Putamen (tissue), 1 donor: ENCODE data around the gene LAG3.

Experiments used
- DNase-seq: peaks from one replicate; pipeline ENCODE4 v3.0.0-alpha.2; 2016; ENCODE audit warnings: low spot score

The LAG3 gene

GRCh38 chr12:6753772-6754356 lies 18.5 kb upstream of the LAG3 start:
- DNase-seq: no peak

GRCh38 chr12:6754411-6754810 lies 17.9 kb upstream of the LAG3 start:
- no peak for DNase-seq

DNA sequence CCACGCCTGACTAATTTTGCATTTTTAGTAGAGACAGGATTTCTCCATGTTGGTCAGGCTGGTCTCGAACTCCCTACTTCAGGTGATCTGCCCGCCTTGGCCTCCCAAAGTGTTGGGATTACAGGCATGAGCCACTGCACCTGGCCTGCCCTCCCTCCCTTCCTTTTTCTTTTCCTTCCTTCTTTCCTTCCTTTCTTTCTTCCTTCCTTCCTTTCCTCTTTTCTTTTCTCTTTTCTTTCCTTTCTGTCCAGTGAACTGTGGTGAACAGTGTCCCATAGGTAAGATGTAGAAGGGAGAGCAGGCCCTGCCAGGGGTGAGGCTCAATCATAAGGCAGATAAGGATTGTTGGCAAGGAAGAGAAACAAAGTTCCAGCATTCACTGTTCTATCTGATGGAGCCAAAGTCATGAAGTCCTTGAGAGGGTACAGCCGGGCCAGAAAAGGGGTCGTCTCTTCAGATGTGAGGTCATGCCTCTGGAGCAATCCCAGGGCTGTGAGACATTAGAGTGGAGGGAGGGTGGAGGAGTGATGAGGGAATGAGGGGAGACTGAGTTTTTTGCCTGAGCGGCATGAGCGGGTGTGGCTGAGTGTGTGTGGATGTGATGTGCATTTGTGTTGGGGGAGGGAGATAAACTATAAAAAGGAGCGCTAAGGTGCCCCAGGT lies 15.2 kb upstream of the LAG3 start:
- no peak for DNase-seq

DNA sequence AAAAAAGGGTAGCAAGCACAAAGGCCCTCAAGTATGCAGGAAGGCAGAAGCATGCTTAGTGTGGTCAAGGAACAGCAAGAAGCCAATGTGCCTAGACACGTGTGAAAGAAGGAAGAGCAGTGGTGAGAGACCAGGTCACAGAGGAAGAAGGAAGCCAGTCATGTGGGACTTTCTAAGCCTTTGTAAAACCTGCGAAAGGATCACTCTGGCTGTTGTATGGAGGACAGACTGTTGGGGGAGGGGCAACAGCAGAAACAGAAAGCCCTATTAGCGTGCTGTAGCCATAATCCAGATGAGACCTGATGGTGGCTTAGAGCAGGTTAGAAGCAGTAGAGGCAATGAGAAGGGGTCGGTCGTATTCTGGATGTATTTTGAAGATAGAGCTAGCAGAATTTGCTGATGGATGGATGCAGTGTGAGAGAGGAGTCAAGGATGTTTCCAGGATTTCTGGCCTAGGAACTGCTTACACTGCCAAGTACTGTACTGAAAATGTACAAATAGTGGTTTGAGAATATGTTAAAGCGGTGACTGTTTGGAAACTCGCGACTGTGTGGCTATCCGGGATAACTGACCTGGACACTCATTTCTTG lies 13.7 kb upstream of the LAG3 start:
- no peak for DNase-seq

DNA sequence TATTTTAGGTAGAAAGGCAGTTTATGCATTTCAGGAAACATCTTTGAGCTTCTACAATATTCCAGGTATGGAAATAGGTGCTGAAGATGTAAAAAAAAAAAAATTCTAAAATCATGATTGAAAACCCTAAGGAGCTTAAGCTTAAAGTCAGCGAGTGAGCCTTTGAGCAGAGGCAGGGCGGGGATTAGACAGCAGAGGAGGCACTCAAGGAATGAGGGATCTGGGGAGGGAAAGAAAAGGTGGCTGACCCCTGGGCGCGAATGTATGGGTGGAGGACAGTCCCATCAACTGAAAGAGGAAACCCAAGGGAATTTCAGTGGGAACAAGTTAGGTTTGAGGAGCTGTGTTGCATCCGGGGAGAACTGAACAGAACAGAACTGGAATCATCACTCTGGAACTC lies 12.6 kb upstream of the LAG3 start:
- DNase-seq: no peak

DNA sequence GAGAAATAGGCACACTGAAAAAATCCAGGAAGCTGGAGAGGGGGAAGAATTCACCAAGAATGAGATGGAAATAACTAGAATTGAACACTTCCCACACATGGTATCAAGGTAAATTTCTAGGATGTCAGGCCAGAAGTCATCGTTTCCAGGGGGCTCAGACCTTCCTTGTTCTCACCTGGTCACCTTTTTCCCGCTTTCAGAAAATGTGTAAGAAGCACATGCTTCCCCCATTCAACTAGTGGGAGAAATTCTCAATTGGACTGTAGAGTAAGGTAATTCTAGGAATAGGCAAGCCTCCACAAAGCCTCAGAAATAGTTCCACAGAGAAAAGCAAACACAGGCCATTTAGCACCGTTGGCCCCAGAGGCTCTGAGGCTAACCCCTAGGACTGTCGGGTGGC lies 8.9 kb upstream of the LAG3 start:
- no peak for DNase-seq

DNA sequence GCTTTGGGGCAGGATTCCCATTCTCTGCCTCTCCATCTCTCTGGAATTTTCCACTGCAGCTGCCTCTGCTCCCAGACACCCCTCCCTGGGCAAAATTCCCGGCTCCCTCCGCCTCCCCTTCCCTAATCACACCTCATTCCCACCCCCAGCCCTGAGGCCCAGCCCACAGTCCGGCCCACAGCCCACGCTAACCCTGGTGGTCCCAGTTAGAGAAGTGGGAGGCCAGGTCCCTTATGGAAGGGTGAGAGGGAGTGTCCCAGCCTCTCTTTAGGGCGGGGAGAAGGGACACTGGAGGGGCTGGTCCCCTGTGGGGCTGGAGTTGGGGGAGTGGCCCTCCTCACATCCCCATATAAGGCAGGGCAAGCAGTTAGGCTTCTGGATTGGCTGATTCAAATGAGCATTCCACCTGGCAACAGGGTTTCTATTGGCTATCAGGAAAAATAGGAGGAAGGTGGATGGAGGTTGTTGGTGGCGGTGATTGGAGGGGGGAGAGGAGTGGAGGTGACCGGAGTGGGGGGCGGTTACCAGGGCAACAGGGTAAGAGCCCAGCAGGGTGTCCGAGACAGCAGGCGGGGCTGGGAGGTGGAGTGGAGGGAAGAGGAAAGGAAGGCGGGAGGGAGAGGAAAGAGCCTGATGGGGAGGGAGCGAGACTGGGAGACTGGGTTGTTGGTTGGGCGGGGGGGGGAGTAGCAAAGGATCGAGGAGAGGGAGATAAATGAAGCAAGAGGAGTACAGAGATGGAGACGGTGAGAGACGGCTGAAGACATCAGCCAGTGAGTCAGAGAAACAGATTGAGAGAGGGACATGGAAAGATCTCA lies 8.1 kb upstream of the LAG3 start:
- peak; percentile 95 for DNase-seq

DNA sequence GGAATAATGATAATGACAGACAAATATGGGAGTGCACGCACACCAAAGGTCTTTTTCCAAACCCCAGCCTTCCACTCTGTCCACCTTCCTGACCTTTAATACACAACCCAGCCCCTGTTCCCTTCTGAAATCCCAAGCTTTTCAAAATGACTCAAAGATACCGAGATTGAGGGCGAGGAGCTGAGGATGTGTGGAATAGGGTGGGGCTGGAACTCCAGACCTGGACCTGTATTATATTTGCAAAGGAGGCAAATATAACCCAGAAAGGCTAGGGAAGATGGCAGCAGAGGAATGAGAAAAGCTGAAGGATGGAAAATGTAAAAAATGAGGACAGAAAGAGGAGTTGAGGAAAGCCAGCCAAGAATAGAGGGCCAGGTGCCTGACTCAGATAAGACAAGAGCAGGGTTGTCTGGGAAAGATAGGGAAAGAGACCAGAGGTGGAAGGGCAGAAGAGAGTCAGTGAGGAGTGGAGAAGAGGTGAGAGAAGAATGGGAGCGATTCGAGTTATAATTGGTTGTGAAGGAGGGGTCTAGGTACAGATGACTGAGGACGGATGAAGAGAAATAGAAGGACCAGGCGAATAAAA lies 7.2 kb upstream of the LAG3 start:
- no peak for DNase-seq

- peak; percentile 67 for DNase-seq
Measured at GRCh38 chr12:6765634-6766581, 6.4 kb upstream of the LAG3 start, which contains the start of gene PTMS. PTMS (plus strand) TSS chr12:6766363; CDS start chr12:6766706, 343 bp downstream.

GRCh38 chr12:6766651-6767349 lies 5.5 kb upstream of the LAG3 start:
- peak; percentile 59 for DNase-seq

GRCh38 chr12:6767353-6768319 lies 4.7 kb upstream of the LAG3 start:
- peak; percentile 73 for DNase-seq

DNA sequence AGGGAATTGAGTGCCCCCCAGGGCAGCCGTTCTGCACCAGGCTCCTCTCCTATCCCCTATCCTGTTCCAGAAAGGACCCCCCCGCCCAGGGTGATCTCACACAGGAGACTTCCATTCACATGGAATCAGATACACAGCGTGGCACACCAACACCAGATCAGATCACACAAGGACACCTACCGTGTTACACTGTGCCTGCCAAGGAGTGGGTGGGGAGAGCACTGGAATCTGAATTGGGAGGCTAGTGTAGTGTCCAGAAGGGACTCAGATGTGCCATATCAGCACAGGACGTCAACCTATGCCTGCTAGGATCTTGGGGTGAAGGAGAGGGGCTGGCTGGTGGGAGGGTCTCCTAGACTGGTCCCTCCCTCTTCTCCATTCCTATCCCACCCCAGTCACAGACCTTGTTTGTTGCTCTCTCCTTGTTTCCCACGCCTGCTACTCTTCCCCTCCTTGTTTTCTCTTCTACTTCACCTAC lies 3.8 kb upstream of the LAG3 start:
- DNase-seq: no peak

- no peak for DNase-seq
Measured at GRCh38 chr12:6768990-6769389, 3.3 kb upstream of the LAG3 start.

GRCh38 chr12:6769666-6770065 lies 2.7 kb upstream of the LAG3 start:
- DNase-seq: no peak

DNA sequence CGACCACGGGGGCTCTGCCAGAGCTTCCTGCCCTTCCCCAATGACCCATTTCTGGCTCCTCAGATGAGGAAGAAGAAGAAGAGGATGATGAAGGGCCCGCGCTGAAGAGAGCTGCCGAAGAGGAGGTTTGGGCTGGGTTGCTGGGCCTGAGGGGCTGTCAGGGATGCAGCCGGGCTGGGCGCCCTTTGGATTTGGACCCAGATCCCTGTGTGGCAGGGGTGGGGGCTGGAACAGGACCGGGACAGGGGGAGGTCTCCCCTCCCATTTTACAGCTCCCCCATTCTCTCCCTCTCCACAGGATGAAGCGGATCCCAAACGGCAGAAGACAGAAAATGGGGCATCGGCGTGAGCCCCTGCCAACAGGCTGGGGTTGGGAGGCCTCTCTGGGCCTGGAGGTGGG lies 2.2 kb upstream of the LAG3 start:
- DNase-seq: no peak

DNA sequence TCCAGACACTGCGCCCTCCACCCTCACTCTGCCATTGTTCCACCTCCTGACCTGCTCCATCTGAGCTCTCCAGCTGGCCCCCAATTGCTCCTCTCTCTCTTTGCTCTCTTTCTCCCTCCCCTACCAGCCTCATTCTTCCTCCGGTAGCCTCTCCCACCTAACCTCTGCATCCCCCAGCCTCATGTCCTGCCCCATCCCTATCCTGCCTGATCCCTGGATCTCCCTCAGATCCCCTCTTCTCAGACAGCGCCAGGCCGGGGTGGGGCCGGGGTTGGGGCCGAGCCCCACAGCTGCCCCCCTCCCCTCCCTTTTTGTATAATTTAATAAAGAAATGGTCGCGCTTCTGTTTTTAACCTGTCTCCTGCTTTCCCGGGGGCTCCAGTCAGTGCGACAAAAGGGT lies 1.7 kb upstream of the LAG3 start:
- no peak for DNase-seq

- no peak for DNase-seq
Measured at GRCh38 chr12:6771091-6771495, 1.2 kb upstream of the LAG3 start.

DNA sequence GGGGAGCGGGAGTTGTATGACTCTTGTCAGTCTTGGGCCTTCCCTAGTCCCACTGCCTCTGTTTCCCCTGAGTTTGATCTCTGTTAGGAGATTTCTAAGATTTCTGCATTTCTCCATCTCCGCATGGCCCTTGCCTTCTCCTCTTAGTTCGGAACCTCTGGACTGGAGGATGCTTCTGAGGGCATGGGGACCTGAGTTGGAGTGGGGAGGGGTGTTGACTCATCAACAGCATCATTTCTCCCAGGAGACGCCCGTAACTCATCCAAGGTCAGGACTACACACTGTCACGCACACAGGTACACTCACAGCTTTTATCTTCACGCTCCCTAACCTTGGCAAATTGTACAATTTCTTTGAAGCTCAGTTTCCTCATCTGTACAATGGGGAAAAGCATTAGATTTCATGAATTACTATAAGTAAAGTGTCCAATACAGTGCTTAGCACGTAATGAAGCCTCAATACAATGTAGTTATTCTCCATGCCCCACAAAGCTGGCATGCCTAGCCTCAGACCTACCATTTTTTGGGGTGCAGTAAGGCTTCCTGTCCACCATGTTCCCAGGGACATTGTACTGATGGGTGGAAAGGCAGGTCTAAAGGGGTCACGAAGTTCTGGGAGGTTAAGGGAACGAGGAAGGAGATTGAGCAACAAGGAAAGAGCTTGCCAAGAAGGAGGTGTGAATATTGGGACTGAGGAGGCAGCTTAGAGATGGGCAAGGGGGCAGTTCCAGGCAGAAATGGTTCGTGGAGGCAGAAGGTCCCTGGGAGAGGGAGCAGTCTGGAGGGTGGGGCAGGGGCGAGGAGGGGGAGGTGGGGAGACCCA lies 600 bp upstream of the LAG3 start:
- DNase-seq: no peak
